Measurements from ENCODE around the gene EML6. TPM values are rescaled to one million over a fixed set of nuclear protein-coding genes. Genes with fewer than 3 reads are reported as not detected.
"Not testable (repeated sequence)": the region's sequence is repeated elsewhere in the genome, so short reads cannot be mapped to it uniquely, and the experiment has no call there.

Gene EML6
- total RNA-seq, 1 donor: 0.73 TPM

- no peaks in the 10 kb centered on the region for H3K27me3 ChIP-seq (ENCODE audit: insufficient read depth, low read length)
- H3K4me1 ChIP-seq (ENCODE audit: insufficient read depth, low read length): no peaks in the 10 kb centered on the region
- no peak overlapping the region for H3K4me3 ChIP-seq (ENCODE audit: low read length)
- H3K9me3 ChIP-seq (ENCODE audit: low read depth, low read length): no peaks in the 10 kb centered on the region
Measured at GRCh38 chr2:54697934-54698333, 25.5 kb upstream of the EML6 start.

GRCh38 chr2:54698926-54699325 is 24.5 kb upstream of the EML6 start:
- H3K4me1 ChIP-seq (ENCODE audit: insufficient read depth, low read length); H3K27me3 ChIP-seq (ENCODE audit: insufficient read depth, low read length); H3K9me3 ChIP-seq (ENCODE audit: low read depth, low read length); H3K4me3 ChIP-seq (ENCODE audit: low read length): not testable (repeated sequence)

- H3K27me3 ChIP-seq (ENCODE audit: insufficient read depth, low read length): no peaks in the 10 kb centered on the region
- no peak overlapping the region for H3K4me3 ChIP-seq (ENCODE audit: low read length)
- no peaks in the 10 kb centered on the region for H3K4me1 ChIP-seq (ENCODE audit: insufficient read depth, low read length)
- H3K9me3 ChIP-seq (ENCODE audit: low read depth, low read length): no peaks in the 10 kb centered on the region
Measured at GRCh38 chr2:54699665-54700064, 23.8 kb upstream of the EML6 start.

DNA sequence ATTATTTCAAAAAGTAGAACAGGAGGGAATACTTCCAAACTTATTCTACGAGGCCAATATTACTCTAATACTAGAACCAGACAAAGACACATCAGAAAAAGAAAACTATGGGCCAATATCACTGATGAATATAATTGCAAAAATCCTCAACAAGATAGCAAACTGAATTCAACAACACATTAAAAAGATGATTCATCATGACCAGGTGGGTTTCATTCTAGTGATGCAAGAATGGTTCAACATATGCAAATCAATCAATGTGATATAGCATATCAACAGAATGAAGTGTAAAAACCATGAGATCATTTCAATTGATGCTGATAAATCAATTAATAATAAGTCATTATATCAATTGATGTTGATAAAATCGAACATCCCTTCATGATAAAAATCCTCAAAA is 22.4 kb upstream of the EML6 start:
- H3K9me3 ChIP-seq (ENCODE audit: low read depth, low read length): no peaks in the 10 kb centered on the region
- no peaks in the 10 kb centered on the region for H3K27me3 ChIP-seq (ENCODE audit: insufficient read depth, low read length)
- H3K4me3 ChIP-seq (ENCODE audit: low read length): no peak overlapping the region
- H3K4me1 ChIP-seq (ENCODE audit: insufficient read depth, low read length): no peaks in the 10 kb centered on the region

DNA sequence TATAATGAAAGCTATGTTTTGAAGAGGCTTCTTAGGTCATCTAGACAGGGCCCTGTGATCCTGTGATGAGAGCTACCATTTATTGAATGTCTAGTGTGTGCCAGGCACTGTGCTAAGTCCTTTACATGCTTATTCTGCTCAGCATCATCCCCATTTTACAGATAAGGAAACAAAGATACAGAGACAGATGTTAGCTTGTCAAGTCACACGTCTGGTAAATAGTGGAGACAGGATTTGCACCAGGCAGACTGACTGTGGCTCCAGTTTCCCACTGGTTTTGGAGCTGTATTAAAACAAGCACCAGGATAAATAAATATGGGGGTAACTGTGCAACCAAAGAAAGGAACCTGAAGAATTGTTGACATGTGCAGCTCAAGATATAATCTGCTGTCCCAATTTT is 19.2 kb upstream of the EML6 start:
- Histone ChIP-seq H3K4me1 (ENCODE audit: insufficient read depth, low read length) (peaks cover 10% of the 10 kb centered on the region), H3K4me3 (ENCODE audit: low read length) (no peak overlapping the region), H3K9me3 (ENCODE audit: low read depth, low read length) (no peaks in the 10 kb centered on the region), H3K27me3 (ENCODE audit: insufficient read depth, low read length) (peaks cover 21% of the 10 kb centered on the region)

DNA sequence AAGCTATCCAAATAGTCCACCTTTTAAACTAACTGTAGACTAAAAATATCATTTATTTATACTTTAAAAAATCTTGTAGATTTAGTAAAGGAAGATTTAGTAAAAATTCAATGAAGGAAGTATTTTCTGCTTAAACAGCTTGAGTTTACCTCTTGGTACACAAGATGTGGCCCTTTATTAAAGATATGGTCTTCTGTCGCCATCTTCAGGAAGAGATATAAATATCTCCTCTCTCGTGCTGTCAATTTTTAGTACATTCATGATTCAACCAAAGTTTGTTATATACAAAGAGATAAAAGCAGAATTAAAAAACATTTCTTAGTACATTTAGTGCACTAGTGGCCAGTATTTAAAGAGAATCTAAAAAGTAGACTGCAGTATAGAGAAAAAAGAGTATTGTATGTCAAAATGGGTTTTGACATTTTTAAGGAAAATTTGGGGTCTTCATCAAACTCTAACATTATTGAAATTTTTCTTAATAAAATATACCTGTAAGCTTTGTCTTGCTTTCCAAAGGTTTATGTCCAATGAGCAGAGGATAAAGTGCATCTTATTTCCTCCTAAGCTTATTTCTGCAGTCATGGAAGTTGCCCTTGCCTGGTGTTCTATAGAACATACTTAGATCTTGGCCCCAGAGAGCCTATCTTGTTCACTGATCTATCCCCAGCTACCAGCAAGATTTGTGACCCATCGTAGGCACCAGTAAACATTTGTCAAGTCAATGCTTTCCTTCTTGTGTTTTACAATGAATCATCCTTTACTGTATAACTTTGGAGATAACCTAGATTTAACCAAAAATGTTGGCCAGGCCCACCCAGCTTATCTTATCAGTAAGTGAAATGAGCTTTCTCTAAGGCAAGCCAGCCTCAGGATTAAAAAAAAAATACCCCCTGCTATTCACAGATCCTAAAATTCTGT is 18.5 kb upstream of the EML6 start:
- no peaks in the 10 kb centered on the region for H3K9me3 ChIP-seq (ENCODE audit: low read depth, low read length)
- no peak overlapping the region for H3K4me3 ChIP-seq (ENCODE audit: low read length)
- peaks cover 28% of the 10 kb centered on the region for H3K27me3 ChIP-seq (ENCODE audit: insufficient read depth, low read length)
- peaks cover 13% of the 10 kb centered on the region for H3K4me1 ChIP-seq (ENCODE audit: insufficient read depth, low read length)

GRCh38 chr2:54706622-54707021 is 16.8 kb upstream of the EML6 start:
- Histone ChIP-seq H3K4me1 (ENCODE audit: insufficient read depth, low read length) (peaks cover 13% of the 10 kb centered on the region), H3K9me3 (ENCODE audit: low read depth, low read length) (no peaks in the 10 kb centered on the region), H3K4me3 (ENCODE audit: low read length) (no peak overlapping the region), H3K27me3 (ENCODE audit: insufficient read depth, low read length) (peaks cover 35% of the 10 kb centered on the region)

DNA sequence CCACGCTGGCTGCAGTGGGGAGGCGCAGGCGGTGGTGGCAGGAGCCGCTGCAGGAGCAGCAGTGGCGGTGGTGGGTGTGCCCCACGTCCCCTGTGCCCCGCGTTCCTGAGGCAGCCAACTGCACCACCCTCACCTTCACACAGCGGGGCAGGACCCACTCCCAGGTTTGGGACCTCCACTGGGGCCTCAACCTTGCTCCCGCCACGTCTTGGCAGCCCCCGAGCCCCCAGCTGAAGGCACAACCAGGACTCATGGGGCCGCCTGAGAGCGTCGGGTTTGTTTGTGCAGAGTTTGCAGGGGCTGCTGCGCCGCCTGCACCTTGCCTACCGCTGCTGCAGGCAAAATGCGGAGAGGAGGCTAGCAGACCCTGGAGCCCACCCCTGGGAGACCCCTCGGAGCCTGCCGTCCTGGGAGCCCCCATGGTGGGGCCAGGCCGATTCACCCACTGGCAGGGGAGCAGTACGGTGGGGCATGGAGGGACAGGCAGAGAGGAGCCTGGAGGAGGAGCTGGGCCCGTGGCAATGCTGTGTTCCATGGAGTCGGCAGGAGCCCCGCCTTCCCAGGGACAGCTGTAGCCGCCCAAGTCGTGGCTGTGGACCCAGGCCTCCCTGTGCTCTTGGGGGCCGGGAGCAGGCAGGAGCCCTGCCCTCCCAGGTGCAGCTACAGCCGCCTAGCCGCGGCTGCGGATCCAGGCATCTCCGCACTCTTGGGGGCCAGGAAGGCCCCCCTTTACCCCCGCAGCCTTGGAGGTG is 14.7 kb upstream of the EML6 start:
- Histone ChIP-seq H3K4me1 (ENCODE audit: insufficient read depth, low read length) (peaks cover 13% of the 10 kb centered on the region), H3K27me3 (ENCODE audit: insufficient read depth, low read length) (peaks cover 41% of the 10 kb centered on the region), H3K4me3 (ENCODE audit: low read length) (peak overlapping the region; percentile 16), H3K9me3 (ENCODE audit: low read depth, low read length) (no peaks in the 10 kb centered on the region)

DNA sequence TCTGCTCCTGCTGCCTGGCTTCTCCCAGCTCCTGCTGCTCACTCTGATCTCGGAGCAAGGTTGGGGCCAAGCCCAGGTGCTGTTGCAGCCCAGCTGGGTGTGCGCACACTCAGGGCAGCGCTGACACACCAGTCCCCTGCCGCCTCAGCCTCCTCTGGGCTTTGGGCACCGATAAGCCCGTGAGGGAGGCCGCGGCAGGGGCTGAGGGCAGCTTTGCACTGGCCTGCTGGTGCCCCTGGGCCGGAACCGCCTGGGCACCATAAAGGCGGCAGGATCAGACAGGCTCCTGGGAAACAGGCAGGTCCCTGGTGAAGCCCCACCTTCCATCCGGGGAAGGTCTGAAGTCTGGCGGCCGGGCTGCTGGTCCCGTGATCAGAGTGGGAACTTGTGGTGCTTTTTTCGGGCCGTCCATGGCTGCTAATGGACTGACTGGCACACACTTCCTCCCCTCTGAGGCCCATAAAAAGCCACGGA is 14.1 kb upstream of the EML6 start:
- Histone ChIP-seq H3K4me1 (ENCODE audit: insufficient read depth, low read length) (peaks cover 13% of the 10 kb centered on the region), H3K4me3 (ENCODE audit: low read length) (peak overlapping the region; percentile 16), H3K27me3 (ENCODE audit: insufficient read depth, low read length) (peaks cover 41% of the 10 kb centered on the region), H3K9me3 (ENCODE audit: low read depth, low read length) (no peaks in the 10 kb centered on the region)

DNA sequence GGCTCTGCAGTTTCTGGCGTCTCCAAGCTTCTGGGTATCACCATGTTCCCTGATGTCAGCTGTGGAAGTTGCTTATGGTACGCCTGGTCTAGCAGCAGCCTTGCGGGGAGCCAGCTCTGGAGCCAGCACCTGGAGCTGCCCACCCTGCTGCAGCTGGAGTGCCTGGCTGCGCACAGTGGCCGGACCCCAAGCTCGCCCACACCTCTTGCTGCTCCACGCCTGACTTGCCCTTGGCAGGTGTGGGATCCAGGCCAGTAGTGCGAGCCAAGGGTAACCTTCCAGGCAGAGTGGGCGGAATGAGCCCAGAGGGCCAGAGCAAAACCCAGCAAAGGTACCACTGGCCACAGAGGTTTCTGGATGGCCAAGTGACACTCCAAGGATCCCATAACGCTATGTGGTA is 13.2 kb upstream of the EML6 start:
- peaks cover 41% of the 10 kb centered on the region for H3K27me3 ChIP-seq (ENCODE audit: insufficient read depth, low read length)
- H3K4me3 ChIP-seq (ENCODE audit: low read length): no peak overlapping the region
- no peaks in the 10 kb centered on the region for H3K9me3 ChIP-seq (ENCODE audit: low read depth, low read length)
- H3K4me1 ChIP-seq (ENCODE audit: insufficient read depth, low read length): peaks cover 13% of the 10 kb centered on the region

DNA sequence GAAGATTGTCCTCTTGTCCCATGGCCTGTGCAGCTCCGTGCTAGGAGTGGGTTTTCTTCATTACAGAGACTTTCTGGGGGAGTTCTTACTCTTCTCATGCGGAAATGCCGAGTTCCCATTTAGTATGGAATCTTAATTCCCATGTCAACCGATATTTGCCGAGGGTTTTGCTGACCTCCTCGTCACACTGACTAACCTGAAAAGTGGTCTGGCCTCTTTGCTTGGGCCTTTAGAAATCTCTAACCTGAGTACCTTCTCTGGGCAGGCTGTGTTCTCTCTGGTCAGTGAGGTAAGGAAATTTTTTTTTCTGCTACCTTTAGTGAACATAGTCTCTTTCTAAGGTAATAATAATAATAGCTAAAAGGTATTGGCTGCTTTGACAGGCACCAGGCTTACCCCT is 10.9 kb upstream of the EML6 start:
- H3K4me3 ChIP-seq (ENCODE audit: low read length): no peak overlapping the region
- peaks cover 45% of the 10 kb centered on the region for H3K27me3 ChIP-seq (ENCODE audit: insufficient read depth, low read length)
- H3K9me3 ChIP-seq (ENCODE audit: low read depth, low read length): no peaks in the 10 kb centered on the region
- peaks cover 13% of the 10 kb centered on the region for H3K4me1 ChIP-seq (ENCODE audit: insufficient read depth, low read length)

DNA sequence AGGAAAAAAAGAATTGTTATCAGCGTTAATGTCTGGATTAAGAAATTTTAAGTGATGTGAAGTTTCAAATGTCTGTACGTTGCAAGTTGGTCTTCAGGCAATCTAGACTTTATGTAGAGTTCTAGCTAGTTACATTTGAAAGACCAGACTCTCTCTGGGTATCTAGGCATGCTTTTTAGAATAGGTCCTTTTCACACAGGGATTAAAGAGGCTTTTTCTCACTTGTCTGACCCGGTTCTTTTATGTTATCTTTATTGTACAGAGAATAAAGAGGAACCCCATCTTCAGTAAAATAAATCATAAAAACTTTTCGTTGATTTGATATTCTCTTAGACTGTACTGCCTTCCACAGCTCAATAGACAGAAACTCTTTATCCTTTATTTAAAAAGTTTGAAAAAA is 8.5 kb upstream of the EML6 start:
- Histone ChIP-seq H3K9me3 (ENCODE audit: low read depth, low read length) (no peaks in the 10 kb centered on the region), H3K27me3 (ENCODE audit: insufficient read depth, low read length) (peaks cover 43% of the 10 kb centered on the region), H3K4me1 (ENCODE audit: insufficient read depth, low read length) (no peaks in the 10 kb centered on the region), H3K4me3 (ENCODE audit: low read length) (no peak overlapping the region)

GRCh38 chr2:54716375-54716774 is 7.1 kb upstream of the EML6 start:
- Histone ChIP-seq H3K4me3 (ENCODE audit: low read length) (no peak overlapping the region), H3K9me3 (ENCODE audit: low read depth, low read length) (no peaks in the 10 kb centered on the region), H3K4me1 (ENCODE audit: insufficient read depth, low read length) (no peaks in the 10 kb centered on the region), H3K27me3 (ENCODE audit: insufficient read depth, low read length) (peaks cover 38% of the 10 kb centered on the region)

GRCh38 chr2:54720563-54720962 is 2.9 kb upstream of the EML6 start:
- peaks cover 43% of the 10 kb centered on the region for H3K27me3 ChIP-seq (ENCODE audit: insufficient read depth, low read length)
- peaks cover 20% of the 10 kb centered on the region for H3K4me1 ChIP-seq (ENCODE audit: insufficient read depth, low read length)
- no peaks in the 10 kb centered on the region for H3K9me3 ChIP-seq (ENCODE audit: low read depth, low read length)
- H3K4me3 ChIP-seq (ENCODE audit: low read length): no peak overlapping the region

DNA sequence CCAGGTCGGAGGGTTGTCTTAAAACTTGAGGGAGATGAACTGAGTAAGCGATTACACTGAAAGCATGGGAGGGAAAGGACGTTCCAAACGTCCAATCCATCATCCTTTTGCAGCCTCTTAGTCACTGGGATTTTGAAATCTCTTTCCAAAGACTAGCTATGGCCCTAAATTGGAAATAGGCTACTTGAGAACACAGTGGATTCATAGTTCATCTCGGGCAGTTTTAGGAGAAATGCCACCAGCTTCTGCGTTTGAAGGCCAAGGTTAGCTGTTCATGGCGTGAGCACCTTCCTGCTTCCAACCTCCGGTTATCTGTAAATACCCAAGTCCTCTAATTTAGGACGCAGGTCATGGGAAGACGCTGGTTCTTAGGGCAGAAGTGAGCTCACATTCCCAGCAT is 821 bp upstream of the EML6 start:
- Histone ChIP-seq H3K4me3 (ENCODE audit: low read length) (peak overlapping the region; percentile 57), H3K9me3 (ENCODE audit: low read depth, low read length) (no peaks in the 10 kb centered on the region), H3K4me1 (ENCODE audit: insufficient read depth, low read length) (peaks cover 20% of the 10 kb centered on the region), H3K27me3 (ENCODE audit: insufficient read depth, low read length) (peaks cover 48% of the 10 kb centered on the region)

All from mononuclear cell (primary cell).